ENCODE data around the gene MFAP2.

Gene MFAP2

DNA sequence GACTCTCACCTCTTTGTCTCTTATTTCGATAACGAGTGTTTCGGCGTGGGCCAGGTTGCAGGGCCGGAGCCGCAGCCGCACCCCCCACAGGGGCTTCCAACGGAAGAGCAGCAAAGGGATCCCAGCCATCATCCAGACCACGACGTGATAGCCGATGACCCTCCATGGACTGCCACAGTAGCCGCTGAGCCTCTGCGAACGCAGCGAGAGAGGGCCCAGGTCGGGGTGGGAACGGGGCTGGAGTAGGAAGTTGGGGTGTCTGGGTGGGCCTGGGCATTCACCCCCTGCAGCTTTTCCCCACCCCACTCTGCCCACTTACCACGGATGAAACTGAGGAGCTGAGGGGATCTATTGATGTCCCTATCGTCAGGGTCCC, 24.9 kb upstream of the MFAP2 start:
- no peak for DNase-seq

DNA sequence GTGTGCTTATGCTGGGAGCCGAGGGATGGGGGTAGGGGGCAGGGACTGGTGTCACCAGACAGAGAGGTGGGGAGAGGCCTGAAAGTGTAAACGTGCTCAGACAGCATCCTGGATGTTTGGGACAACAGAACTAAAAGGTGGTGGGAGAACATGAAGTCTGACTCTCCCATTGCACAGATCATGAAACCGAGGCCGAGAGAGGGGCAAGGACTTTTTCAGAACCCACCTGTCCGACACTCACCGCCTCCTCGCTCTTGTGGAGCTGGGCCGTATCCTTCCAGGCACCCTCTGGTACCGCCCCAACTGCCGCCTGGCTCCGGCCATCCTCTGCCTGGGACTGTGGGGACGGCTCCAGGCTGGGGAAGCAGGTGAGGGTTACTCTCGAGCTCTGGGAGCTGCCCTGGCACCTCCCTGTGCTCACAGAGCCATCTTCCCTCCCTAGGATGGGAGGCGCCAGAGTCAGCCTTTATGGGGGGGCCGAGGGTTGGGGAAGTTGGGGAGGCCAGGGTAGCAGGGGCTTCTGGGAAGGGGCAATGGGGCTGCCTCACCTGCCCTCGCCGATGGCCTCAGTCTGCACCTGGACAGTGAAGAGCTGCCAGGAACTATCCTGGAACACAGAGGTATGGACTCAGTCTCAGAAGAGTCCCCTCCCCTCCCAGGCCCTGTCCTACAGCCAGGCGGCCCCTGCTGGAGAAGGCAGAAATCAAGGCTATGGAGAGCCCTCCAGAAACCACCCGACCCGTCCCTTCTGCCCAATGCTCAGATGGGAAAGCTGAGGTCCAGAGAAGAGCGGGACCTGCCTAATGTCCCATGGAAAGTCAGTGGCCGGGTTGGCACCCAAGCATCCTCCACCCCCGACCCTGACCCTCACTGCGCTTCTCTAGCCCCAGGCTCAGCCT, 24.3 kb upstream of the MFAP2 start:
- no peak for DNase-seq

DNA sequence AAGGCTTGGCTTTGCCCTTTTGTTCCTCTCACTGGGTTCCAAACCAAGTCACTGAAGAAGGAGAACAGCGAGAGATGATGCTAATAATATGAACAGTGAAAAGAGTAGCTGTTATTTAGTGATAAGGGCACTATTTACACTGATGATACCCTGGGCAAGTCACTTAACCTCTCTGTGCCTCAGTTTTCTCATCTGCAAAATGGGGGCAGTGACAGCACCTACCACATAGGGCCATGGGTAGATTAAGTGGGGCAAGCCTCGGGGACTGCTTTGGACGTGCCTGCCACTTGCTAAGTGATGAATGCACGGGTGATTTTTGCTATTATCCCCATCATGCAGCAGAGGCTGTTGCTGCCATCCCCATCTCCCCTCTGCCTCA, 22.1 kb upstream of the MFAP2 start:
- DNase-seq, result no peak

DNA sequence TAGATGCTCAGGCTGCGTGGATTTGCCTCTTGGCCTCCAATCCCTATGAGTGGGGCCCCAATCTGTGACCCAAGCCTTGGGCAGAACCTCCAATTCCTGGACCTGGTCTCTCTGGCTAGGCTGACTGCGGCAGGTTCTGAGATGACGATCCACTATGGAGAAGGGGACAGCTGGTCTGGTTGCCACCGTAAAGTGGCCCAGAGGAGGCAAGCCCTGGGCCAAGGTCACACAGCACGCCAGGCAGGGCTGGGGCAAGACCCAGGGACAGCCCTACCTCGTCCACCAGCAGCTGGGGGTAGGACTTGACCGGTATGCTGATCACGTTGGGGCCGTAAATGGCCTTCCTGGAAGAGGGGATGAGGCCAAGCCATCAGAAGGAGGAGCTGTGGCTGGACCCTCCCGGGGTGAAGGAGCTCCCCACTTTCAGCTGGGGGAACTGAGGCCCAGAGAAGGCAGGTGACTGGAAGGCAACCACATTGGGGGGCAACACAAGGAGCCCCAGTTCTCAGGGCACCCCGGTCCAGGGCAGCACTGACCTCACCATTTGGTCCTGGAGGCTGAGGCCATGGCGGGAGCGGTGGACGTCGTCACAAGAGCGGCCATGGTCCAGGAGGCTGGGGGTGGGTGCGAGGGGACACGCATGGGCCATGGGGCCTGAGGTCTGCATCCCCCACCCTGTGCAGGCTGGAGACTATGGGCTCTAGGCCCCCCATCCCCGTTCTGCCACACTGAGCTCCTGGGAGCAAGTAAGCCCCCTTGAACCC, 21.5 kb upstream of the MFAP2 start:
- no peak for DNase-seq

DNA sequence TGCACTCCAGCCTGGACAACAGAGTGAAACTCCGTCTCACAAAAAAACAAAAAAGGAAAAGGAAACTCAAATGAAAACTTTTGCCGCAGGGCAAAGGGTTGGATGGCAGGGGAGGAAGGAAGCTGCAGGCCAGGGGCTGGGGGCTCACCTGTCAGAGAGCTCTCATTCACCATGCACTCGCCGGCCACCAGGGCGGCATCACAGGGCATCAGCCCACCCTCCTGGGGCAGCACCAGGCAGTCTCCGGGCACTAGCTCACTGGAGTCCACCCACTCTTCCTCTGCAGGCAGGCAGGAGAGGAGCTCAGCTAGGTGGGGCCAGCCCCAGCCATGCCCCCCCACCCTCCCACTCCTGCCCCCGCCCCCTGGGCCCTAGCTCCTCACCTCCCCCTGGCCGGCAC, 19.4 kb upstream of the MFAP2 start:
- DNase-seq, result no peak

DNA sequence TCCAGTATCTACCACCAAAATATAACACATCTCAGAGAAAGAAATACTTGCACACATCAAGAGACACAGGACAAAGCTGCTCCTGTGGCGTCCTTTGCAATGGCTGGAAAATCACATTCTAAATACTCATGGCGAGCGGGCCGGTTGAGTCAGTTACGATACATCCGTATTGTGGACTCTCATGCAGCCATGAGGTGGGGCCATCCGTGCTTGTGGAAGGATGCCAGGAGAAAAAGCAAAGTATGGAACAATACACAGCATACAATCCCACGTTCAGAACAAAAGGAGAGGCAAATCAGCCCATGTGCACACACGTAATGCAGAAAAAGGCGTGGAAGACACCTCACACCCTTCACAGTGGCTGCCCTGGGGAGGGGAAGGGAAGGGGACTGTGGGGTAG, 18.2 kb upstream of the MFAP2 start:
- no peak for DNase-seq

DNA sequence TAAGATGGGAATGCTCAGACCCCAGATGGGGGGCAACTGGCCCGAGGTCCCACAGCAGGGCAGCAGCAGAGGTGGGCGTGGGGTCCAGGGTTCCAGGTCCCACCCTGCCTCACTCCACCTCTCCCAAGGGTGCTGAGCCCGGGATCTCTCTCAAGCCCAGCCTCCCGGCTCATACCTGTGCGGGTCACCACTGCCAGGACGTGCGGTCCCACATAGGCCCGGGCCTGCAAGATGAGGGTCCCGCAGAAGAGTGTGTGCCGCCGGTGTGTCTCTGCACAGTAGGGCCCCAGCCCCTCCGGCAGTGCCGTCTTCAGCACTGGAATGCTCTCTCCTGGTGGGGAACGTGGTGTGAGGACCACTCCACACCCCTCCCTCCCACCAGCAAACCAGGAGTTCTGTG, 16.4 kb upstream of the MFAP2 start:
- no peak for DNase-seq

DNA sequence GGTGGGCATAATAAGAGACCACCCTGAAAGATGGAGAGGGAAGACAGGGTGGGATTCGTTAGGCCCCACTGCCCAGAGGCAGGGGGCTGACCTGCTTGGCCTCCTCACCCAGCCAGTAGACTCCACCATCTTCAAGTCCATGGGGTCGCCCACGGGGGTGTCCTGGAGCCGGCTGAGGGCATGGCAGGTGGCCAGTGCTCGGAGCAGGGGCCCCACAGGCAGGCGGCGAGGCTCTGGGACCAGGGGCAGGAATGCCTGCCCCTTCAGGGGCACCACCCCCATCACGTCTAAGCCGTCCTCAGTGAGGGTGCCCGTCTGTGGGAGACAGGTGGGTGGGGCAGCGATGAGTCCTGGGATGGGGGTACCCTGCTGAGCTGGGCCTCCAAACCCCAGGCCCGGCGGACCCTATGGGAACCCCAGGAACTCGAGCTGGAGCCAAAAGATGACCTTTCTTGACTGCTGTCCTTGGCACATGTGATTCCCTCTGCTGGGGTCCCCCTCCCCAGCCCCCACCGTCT, 13.2 kb upstream of the MFAP2 start:
- no peak for DNase-seq

DNA sequence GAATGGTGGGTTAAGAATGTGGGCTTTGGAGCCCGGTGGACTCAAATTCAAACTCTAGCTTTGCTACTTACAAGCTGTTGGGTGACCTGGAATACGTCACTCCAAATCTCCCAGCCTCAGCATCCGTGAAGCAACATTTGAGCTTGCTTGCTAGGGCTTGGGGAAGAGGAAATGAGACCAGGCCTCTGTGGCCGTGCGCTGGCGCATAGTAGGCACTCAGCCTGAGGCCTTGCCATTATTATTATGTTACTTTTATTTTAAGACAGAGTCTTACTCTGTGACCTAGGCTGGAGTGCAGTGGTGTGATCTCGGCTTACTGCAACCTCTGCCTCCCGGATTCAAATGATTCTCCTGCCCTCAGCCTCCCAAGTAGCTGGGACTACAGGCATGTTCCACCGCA, 12.3 kb upstream of the MFAP2 start:
- DNase-seq, result no peak

DNA sequence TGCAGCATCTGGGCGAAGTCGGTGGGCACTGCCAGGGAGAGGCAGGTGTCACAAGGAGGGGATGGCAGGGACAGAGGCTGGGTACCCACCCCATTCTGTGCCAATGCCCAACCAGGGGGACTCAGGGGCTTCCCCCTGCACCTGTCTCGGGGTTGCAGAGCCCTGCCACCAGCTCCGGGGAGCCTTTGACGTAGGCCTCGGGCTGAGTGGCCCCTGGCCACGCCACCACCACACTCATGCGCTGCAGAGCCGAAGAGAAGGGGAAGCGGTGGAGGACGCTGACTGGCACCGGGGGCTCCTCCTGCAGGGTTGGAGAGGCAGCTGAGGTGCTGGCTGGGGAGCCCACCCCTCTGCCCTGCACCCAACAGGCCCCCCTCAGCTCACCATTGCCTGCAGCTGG, 11.7 kb upstream of the MFAP2 start:
- no peak for DNase-seq

DNA sequence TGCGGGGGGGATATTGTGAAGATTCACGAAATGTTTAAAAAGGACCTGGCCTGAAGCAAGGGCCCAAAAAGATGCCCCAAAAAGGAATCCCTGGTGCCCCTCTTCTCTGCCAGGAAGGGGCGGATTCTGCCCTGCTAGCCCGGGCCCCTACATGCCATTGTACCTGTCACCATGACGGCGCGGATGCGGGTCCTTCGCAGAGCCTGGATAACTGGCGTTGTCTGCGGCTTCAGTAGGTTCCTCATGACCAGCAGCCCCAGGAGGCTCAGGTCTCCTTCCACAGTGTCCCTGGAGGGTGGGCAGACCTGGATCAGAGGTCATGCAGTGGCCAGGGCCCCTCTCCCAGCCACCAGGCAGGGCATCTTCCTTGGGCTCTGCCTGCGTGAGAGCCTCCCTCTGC, 11.2 kb upstream of the MFAP2 start:
- DNase-seq, result no peak

DNA sequence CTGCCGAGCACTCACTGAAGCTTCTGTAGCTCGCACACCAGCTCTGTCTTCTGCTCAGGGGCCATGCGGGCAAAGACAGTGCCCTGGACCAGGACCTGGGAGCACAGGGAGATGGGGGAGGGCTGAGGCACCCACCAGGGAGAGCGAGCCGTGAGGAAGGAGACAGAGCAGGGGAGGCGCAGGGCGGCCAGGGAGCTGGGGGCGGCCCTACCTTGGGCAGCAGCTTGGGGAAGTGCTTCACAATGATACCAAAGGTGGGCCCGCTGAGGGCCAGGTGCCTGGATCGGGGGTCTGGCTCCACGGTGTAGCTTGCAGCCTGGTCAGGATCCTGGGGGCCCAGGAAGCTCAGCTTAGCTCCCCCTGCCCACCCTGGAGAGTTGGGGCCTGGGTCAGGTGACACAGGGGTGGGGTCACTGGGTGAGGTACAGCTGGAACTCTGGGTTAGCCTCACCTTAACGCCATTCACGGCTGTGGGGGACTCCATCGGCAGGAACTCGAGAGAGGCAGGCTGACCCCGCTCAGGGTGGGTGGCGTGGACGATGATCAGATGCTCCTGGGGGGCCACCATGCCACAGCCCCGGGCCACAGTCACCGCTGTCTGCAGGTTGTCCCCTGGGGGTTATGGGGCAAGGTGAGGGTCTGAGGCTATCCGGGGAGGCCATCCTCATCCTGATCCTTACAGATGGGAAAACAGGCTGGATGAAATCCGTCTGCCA, 9.4 kb upstream of the MFAP2 start:
- DNase-seq, result no peak

DNA sequence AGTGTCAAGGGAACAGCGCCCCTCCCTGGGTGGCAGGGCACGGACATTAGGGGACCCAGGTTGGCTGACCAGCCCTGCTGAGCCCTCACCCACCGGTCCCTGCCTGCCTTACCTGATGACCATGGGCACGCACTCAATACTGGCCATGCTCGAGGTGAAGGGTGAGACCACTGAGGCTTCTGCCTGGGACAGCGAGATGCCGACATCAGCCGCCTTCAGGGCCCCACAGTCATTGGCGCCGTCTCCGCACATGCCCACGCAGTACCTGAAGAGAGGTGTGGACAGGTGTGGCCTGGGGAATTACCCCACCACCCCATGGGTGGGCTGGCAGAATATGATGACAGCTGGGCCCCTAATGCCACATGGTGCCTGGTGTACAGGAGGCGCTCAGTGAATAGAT, 7.8 kb upstream of the MFAP2 start:
- DNase-seq, result no peak

DNA sequence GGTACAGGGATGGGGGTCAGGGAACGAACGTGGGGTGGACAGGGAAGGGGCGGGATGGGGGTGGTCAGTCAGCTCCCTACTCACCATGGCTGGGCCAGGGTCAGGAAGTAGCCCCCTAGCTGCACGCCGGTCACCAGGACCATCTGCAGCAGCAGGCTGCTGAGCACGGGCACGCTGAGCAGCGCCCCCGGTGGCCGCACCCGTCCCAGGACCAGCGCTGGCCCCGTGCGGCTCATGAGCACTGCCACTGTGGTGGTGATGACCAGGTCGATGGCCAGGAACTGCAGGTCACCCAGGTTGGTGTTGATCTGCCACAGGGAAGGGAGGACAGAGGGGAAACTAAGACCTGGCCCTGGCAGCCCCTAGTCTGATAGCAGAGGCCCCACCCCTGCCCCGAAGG, 6.5 kb upstream of the MFAP2 start:
- no peak for DNase-seq

DNA sequence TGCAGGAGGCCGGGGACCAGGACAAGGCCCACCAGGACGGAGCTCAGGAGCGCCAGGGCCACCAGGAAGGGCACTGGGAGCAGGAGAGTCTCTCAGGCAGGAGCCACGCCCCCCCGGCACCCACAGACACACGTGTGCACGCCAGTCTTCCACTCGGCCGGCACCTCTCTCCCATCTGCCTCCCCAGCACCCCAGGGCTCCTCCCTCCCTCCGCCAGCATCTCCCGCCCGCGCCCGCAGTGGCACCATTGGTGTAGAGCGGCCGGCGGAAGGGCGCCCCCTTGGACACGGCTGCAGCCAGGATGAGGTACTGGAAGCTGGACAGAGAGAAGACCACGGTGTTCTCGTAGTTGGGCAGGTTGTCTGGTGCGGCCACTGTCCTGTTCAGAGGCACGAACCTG, 6.1 kb upstream of the MFAP2 start:
- no peak for DNase-seq

DNA sequence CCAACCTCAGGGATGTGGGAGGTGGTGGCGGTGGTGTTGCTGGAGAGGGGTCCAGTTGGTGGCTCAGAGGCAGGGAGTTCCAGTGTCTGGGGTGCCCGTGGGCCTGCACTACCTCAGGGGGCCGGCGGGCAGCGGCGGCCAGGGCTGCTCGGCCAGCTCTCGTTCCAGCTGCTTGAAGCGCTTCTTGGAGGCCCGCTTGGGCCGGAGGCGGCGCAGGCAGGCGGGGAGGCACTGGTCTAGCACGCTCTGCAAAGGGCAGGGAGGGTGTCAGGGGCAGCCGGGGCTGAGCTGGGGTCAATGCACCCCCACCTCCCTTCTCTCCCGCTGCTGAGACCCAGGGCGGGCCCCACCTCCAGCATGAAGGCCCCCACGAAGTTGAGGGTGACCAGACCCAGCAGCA, 5.7 kb upstream of the MFAP2 start:
- no peak for DNase-seq

DNA sequence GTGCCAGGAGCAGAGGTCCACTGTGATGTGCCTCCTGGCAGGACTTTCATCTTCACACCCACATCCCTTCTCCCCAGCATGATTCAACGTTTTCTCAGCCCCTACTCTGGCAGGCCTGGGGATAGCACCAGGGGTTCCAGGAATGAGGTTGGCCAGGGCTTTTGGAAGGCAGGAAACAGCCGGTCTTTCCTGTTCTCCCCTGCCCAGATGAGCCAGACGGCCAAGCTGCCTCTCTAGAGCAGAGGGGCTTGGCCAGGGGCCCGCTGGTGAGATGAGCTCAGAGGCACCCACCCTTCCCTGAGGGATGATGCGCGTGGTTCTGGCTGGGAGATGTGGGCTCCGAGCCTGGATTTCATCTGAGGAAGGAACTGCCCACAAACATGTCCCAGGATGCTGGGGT, 4.3 kb upstream of the MFAP2 start:
- DNase-seq, result no peak

DNA sequence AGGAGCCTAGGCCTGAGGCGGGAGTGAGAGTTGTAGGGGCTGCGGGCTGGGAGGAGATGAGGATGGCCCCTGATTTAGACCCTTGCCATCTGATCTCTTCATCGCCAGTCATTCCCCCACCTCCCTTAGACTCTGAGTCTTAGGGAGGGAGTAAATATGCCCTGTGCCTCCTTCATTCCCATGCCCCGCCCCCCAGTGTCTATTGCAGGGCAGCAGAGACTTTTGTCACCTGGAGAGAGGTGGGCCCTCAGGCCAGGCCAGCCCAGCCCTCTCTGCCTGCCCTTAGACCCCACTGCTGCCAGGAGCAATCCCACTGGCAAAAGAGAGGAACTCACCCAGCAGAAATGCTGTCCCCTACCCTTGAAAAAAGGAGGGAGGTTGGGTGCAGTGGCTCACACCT, 3.2 kb upstream of the MFAP2 start:
- DNase-seq, result no peak

DNA sequence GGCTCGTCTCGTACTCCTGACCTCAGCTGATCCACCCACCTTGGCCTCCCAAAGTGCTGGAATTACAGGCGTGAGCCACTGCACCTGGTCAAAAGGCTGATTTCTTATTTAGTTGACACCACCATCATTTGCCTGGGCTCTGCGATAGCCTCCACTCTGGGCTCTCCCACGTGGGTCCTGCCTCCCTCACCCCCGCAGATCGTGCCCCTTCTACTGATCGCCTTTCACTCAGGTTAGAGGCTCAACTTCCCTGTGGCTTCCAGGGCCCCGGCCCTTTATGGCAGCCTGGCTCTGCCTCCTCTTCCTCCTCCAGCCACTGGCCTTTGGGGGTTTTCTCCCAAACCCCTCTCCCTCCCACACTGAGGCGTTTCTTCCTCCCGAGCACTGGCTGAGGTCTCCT, 2.5 kb upstream of the MFAP2 start:
- no peak for DNase-seq

DNA sequence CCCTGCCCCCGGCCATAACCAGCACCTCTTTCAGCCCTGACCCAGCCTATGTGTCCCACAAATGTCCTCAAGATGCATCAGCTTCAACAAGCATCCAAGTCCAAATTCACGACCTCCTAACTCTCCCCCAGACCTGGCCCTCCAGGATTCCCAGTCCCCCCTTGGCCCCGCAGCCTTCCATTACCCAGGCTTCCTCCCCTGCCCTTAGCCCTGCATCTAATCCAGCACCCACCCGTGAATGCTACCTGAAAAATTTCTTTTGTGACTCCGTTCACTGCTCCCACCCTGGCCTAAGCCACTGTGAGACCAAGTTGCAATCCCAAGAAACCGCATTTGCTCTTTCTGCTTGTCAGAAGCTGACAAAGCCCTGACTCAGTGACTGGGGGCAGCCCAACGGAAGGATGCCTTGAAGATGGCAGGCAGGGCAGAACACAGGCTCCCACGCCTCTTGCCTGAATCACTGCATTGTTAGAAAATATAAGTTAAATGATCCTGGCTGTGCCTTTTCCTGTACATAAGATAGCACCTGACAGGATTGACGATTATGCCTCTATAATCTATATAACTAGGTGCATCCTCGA, 939 bp upstream of the MFAP2 start:
- DNase-seq, result no peak

DNA sequence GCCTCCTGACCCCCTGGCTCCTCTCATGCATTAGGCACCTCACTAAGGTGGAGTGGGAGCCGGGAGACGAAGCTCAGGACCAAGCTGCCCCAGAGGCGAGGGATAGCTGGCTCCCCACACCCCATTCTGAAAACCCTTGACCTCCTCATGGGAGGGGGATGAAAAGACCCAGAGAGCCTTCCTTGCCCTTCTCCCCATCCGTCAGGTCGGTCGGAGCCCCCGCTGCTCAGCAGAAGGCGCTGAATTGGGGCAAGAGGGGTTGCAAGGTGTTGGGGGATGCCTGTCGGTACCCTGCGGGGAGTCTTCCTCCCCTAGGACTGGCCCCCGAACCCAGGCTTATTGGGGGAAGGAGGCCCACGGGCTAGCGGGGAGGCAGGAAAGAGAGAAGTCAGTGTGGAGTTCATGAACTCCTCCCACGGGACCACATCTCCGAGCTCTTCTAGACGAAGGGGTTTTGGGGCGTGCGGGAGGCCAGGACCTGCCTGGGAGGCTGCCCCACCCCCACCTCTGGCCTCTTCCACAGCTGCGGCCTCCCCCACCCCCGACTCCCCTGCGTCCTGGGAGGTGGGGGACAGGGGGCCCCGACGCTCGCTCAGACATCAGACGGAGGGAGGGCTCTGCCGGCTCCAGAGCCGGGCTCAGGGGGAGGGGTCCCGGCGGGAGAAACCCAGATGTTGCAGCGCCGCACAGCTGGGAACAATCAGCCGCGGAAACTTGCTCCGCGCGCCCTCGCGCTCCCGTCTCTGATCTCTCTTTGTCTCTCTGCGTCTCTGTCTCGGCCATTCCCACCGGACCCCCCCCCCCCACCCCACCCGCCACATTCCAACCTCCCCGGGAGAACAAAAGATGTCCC, 719 bp downstream of the MFAP2 start:
- no peak for DNase-seq
